Ishikawa (cell line): Measurements from ENCODE around the gene RTF1.

ENCODE experiments used
- CREB1 ChIP-seq: IDR thresholded peaks from 2 replicates; pipeline ENCODE4 v1.6.1; 2012; ENCODE audit warnings: low read depth
- EP300 ChIP-seq: IDR thresholded peaks from 2 replicates; pipeline ENCODE4 v1.6.1; 2012; ENCODE audit warnings: borderline replicate concordance
- RAD21 ChIP-seq: IDR thresholded peaks from 2 replicates; pipeline ENCODE4 v1.6.1; 2012; ENCODE audit warnings: low read depth
- YY1 ChIP-seq: IDR thresholded peaks from 2 replicates; pipeline ENCODE4 v1.6.1; 2012; ENCODE audit warnings: low read depth

DNA sequence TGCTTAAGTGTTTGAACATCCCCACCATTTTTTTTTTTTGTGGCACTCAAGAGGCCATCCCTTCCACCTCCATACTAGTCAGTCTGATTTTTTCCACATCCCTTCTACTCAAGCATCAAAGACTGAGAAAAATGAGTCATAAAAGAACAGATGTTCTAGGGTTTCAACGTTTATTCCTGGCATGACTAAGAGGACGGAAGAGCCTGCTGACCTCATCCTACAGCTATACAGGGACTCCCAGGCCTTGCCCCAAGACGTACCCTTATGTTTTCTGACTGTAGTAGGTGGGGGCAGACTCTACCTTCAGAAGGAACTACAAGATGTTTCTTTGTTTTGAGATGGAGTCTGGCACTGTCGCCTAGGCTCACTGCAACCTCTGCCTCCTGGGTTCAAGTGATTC is 73.5 kb downstream of the RTF1 start:
- TF ChIP-seq YY1 (no peak), EP300 (no peak), CREB1 (no peak), RAD21 (no peak)
